Stimulated activated naive CD8-positive, alpha-beta T cell treated with anti-CD3 and anti-CD28 coated beads, Interleukin-15, amount 100 ng/mL, for 72 hours (primary cell): ENCODE results near the gene ITGB3.
A peak's percentile ranks its signal among the peaks of the same experiment; 100 is the strongest.
"Not testable (repeated sequence)": the region's sequence is repeated elsewhere in the genome, so short reads cannot be mapped to it uniquely, and the experiment has no call there.

Source experiments
- ATAC-seq: fragments of 150-1000 bp; cut with Tn5 transposase; 2 replicates; pipeline ENCODE4 v1.10.0; 2021; ENCODE audit warnings: mild to moderate bottlenecking, moderate library complexity
- DNase-seq, 2 donors: peaks; one replicate each; pipeline ENCODE4 v3.0.0; 2021 to 2022
- H3K27ac Mint-ChIP-seq, 2 donors: one replicate each; pipeline ENCODE4 v1.8.0; 2022; ENCODE audit warnings: mild to moderate bottlenecking in 2 of 2, mixed read lengths in 2 of 2, moderate library complexity in 2 of 2
- H3K27me3 Mint-ChIP-seq: one replicate; pipeline ENCODE4 v1.8.0; 2022; ENCODE audit warnings: mixed read lengths
- H3K4me1 Mint-ChIP-seq: one replicate; pipeline ENCODE4 v1.8.0; 2022; ENCODE audit warnings: mild to moderate bottlenecking, mixed read lengths
- H3K4me3 Mint-ChIP-seq, 2 donors: one replicate each; pipeline ENCODE4 v1.8.0; 2022; ENCODE audit warnings: mild to moderate bottlenecking in 2 of 2, mixed read lengths in 2 of 2, moderate library complexity in 1 of 2
- H3K9me3 Mint-ChIP-seq, 2 donors: one replicate each; pipeline ENCODE4 v1.8.0; 2022; ENCODE audit warnings: mixed read lengths in 2 of 2

ITGB3 gene

GRCh38 chr17:47253541-47254402 is at the start of gene ITGB3:
TSS of gene ITGB3 (plus strand) at chr17:47253827. CDS start at chr17:47253862, 35 bp downstream.
- Mint-ChIP-seq H3K4me1 (peaks cover 26% of the 10 kb centered on the region), H3K4me3 (peak within 1 kb of the TSS; percentile 93 to 95), H3K27ac (peak within 1 kb of the TSS in 1 of 2 donors; percentile 23), H3K27me3 (peaks cover 71% of the 10 kb centered on the region), H3K9me3 (no peaks in the 10 kb centered on the region)
- ATAC-seq (peak; percentile 97), DNase-seq (peak; percentile 68 to 69)

- peaks cover 58% of the 10 kb centered on the region for H3K4me1 Mint-ChIP-seq
- no peaks in the 10 kb centered on the region for H3K27me3 Mint-ChIP-seq
- H3K4me3 Mint-ChIP-seq: peak overlapping the region; percentile 60 to 74
- DNase-seq (peak; percentile 50 to 73), ATAC-seq (peak; percentile 91)
- no peaks in the 10 kb centered on the region for H3K9me3 Mint-ChIP-seq
- peak overlapping the region; percentile 38 to 70 for H3K27ac Mint-ChIP-seq
Measured at GRCh38 chr17:47203984-47204721, 49.5 kb upstream of the ITGB3 start.

GRCh38 chr17:47204722-47205418 is 48.8 kb upstream of the ITGB3 start:
- Mint-ChIP-seq H3K27me3 (no peaks in the 10 kb centered on the region), H3K4me1 (peaks cover 55% of the 10 kb centered on the region), H3K27ac (peak overlapping the region; percentile 38 to 70), H3K4me3 (peak overlapping the region; percentile 60 to 74), H3K9me3 (no peaks in the 10 kb centered on the region)
- ATAC-seq (peak; percentile 75), DNase-seq (peak; percentile 37 to 38)

- Mint-ChIP-seq H3K9me3 (no peaks in the 10 kb centered on the region), H3K4me3 (peak overlapping the region; percentile 60 to 74), H3K27ac (peak overlapping the region; percentile 7 to 55), H3K4me1 (peaks cover 49% of the 10 kb centered on the region), H3K27me3 (no peaks in the 10 kb centered on the region)
- peak; percentile 34 to 64 for DNase-seq
- peak; percentile 72 for ATAC-seq
Measured at GRCh38 chr17:47205419-47205963, 48.1 kb upstream of the ITGB3 start.

- H3K4me3 Mint-ChIP-seq: no peak overlapping the region
- H3K27ac Mint-ChIP-seq: no peak overlapping the region
- H3K9me3 Mint-ChIP-seq: no peaks in the 10 kb centered on the region
- DNase-seq (no peak), ATAC-seq (no peak)
- H3K27me3 Mint-ChIP-seq: peaks cover 4% of the 10 kb centered on the region
- peaks cover 47% of the 10 kb centered on the region for H3K4me1 Mint-ChIP-seq
Measured at GRCh38 chr17:47207143-47208067, 46.2 kb upstream of the ITGB3 start.

GRCh38 chr17:47208744-47209488 is 44.7 kb upstream of the ITGB3 start, which contains the start of gene MYL4:
TSS of gene MYL4 (plus strand) at chr17:47209348. CDS start at chr17:47209423, 75 bp downstream.
- H3K9me3 Mint-ChIP-seq: no peaks in the 10 kb centered on the region
- no peak within 1 kb of the TSS for H3K4me3 Mint-ChIP-seq
- no peak within 1 kb of the TSS for H3K27ac Mint-ChIP-seq
- H3K27me3 Mint-ChIP-seq: peaks cover 8% of the 10 kb centered on the region
- ATAC-seq (no peak), DNase-seq (no peak)
- H3K4me1 Mint-ChIP-seq: peaks cover 40% of the 10 kb centered on the region

GRCh38 chr17:47209499-47209898 is 44.1 kb upstream of the ITGB3 start:
- no peak for ATAC-seq
- H3K27ac Mint-ChIP-seq: no peak overlapping the region
- H3K4me3 Mint-ChIP-seq: no peak overlapping the region
- no peak for DNase-seq
- H3K27me3 Mint-ChIP-seq: peaks cover 8% of the 10 kb centered on the region
- peaks cover 34% of the 10 kb centered on the region for H3K4me1 Mint-ChIP-seq
- no peaks in the 10 kb centered on the region for H3K9me3 Mint-ChIP-seq

GRCh38 chr17:47210105-47210504 is 43.5 kb upstream of the ITGB3 start:
- H3K27ac Mint-ChIP-seq: no peak overlapping the region

GRCh38 chr17:47210779-47211178 is 42.8 kb upstream of the ITGB3 start:
- peaks cover 8% of the 10 kb centered on the region for H3K27me3 Mint-ChIP-seq
- DNase-seq: no peak
- ATAC-seq: no peak
- H3K27ac Mint-ChIP-seq: peak overlapping the region in 1 of 2 donors; percentile 21
- no peaks in the 10 kb centered on the region for H3K9me3 Mint-ChIP-seq
- peaks cover 21% of the 10 kb centered on the region for H3K4me1 Mint-ChIP-seq
- no peak overlapping the region for H3K4me3 Mint-ChIP-seq

More at GRCh38 chr17:47210105-47210504, 43.5 kb upstream of the ITGB3 start:
- ATAC-seq: no peak
- peaks cover 28% of the 10 kb centered on the region for H3K4me1 Mint-ChIP-seq
- peaks cover 8% of the 10 kb centered on the region for H3K27me3 Mint-ChIP-seq
- no peaks in the 10 kb centered on the region for H3K9me3 Mint-ChIP-seq
- no peak overlapping the region for H3K4me3 Mint-ChIP-seq
- DNase-seq: no peak

- no peak overlapping the region for H3K4me3 Mint-ChIP-seq
- H3K9me3 Mint-ChIP-seq: no peaks in the 10 kb centered on the region
- H3K27ac Mint-ChIP-seq: no peak overlapping the region
- peaks cover 8% of the 10 kb centered on the region for H3K27me3 Mint-ChIP-seq
- ATAC-seq (no peak), DNase-seq (no peak)
- H3K4me1 Mint-ChIP-seq: peaks cover 6% of the 10 kb centered on the region
Measured at GRCh38 chr17:47212458-47212857, 41.2 kb upstream of the ITGB3 start.

GRCh38 chr17:47213540-47213939 is 40.1 kb upstream of the ITGB3 start:
- H3K4me1 Mint-ChIP-seq: peaks cover 10% of the 10 kb centered on the region
- H3K27me3 Mint-ChIP-seq: peaks cover 8% of the 10 kb centered on the region
- ATAC-seq (no peak), DNase-seq (no peak)
- no peak overlapping the region for H3K4me3 Mint-ChIP-seq
- H3K9me3 Mint-ChIP-seq: no peaks in the 10 kb centered on the region
- H3K27ac Mint-ChIP-seq: no peak overlapping the region

- H3K27ac Mint-ChIP-seq: no peak overlapping the region
- no peak for ATAC-seq
- peaks cover 8% of the 10 kb centered on the region for H3K27me3 Mint-ChIP-seq
- peaks cover 24% of the 10 kb centered on the region for H3K4me1 Mint-ChIP-seq
- no peaks in the 10 kb centered on the region for H3K9me3 Mint-ChIP-seq
- no peak for DNase-seq
- no peak overlapping the region for H3K4me3 Mint-ChIP-seq
Measured at GRCh38 chr17:47214931-47215330, 38.7 kb upstream of the ITGB3 start.

GRCh38 chr17:47216821-47217220 is 36.8 kb upstream of the ITGB3 start:
- not testable (repeated sequence) for H3K9me3 Mint-ChIP-seq, DNase-seq, ATAC-seq, H3K4me3 Mint-ChIP-seq, H3K27ac Mint-ChIP-seq, H3K27me3 Mint-ChIP-seq
- H3K4me1 Mint-ChIP-seq: peaks cover 41% of the 10 kb centered on the region

GRCh38 chr17:47217279-47217678 is 36.3 kb upstream of the ITGB3 start:
- not testable (repeated sequence) for H3K27me3 Mint-ChIP-seq, H3K27ac Mint-ChIP-seq, H3K4me3 Mint-ChIP-seq, H3K9me3 Mint-ChIP-seq, DNase-seq
- peaks cover 39% of the 10 kb centered on the region for H3K4me1 Mint-ChIP-seq
- peak; percentile 71 for ATAC-seq
